Measurements from ENCODE around the gene SDHAF3. TPM values are rescaled to one million over a fixed set of nuclear protein-coding genes. Genes with fewer than 3 reads are reported as not detected.

SDHAF3 gene
- total and polyA plus RNA-seq, 12 donors: 5.0 to 26.5 (median 19.8) TPM

DNA sequence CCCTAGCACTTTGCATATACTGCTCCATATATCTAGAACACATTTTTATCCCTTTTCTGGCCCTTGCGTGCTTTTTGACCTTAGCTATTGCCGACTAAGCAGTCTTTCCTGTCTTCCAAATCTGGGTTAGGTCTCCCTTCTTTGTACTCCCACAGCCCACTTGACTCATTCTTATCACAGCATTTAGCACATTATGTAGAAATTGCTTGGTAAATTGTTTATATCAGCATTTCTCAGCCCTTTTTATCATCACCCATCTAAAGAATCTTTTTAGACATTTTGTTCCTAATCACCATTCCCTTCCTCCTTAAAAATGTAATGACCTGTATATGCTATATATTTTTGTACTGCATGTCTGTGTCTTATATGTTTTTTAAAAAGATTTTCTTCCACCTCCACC is 101.7 kb downstream of the SDHAF3 start:
- ATAC-seq: no peak
- Histone ChIP-seq H3K9me3 (no peaks in the 10 kb centered on the region), H3K4me1 (no peaks in the 10 kb centered on the region), H3K4me3 (no peak overlapping the region), H3K36me3 (no peaks in the 10 kb centered on the region), H3K27ac (no peak overlapping the region), H3K27me3 (peaks cover 0 to 3% (median 0%) of the 10 kb centered on the region in 7 donors)
- TF ChIP-seq, protein P1, sequence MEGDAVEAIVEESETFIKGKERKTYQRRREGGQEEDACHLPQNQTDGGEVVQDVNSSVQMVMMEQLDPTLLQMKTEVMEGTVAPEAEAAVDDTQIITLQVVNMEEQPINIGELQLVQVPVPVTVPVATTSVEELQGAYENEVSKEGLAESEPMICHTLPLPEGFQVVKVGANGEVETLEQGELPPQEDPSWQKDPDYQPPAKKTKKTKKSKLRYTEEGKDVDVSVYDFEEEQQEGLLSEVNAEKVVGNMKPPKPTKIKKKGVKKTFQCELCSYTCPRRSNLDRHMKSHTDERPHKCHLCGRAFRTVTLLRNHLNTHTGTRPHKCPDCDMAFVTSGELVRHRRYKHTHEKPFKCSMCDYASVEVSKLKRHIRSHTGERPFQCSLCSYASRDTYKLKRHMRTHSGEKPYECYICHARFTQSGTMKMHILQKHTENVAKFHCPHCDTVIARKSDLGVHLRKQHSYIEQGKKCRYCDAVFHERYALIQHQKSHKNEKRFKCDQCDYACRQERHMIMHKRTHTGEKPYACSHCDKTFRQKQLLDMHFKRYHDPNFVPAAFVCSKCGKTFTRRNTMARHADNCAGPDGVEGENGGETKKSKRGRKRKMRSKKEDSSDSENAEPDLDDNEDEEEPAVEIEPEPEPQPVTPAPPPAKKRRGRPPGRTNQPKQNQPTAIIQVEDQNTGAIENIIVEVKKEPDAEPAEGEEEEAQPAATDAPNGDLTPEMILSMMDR (IDR thresholded peaks at IDR 0.05): no peak
- intact Hi-C loops (cut with DNase I): no loop called here
- WGBS, 2 donors: 71 to 76% methylated on average over 2 of the region's 2 CpGs
- no peak for DNase-seq

DNA sequence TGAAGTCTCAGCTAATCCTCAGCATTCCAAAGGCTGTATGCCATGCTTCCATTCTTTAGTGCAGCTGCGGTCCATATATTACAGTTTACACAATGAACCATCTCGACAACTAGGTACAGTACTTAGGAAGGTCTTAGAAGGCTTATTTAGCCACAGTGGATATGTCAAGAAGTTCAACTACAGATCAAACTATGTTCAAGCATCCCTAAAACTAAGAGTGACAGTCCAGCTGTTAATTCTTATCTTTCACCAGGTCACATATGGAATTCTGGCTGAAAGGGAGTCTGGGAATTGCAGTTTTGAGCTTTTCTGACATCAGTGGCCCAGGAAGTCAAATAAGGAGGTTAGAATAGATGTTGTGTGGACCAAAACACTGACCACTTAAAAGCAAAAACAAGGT is 106.8 kb downstream of the SDHAF3 start:
- Histone ChIP-seq H3K36me3 (no peaks in the 10 kb centered on the region), H3K9me3 (no peaks in the 10 kb centered on the region), H3K27ac (no peak overlapping the region), H3K4me3 (no peak overlapping the region), H3K4me1 (no peaks in the 10 kb centered on the region), H3K27me3 (peaks cover 0 to 3% (median 0%) of the 10 kb centered on the region in 7 donors)
- DNase-seq: no peak
- intact Hi-C loops (cut with DNase I): no loop called here
- 91% methylated on average over 2 of the region's 2 CpGs for WGBS, 2 donors
- ATAC-seq: no peak
- TF ChIP-seq, protein P1 (IDR thresholded peaks at IDR 0.05): no peak

DNA sequence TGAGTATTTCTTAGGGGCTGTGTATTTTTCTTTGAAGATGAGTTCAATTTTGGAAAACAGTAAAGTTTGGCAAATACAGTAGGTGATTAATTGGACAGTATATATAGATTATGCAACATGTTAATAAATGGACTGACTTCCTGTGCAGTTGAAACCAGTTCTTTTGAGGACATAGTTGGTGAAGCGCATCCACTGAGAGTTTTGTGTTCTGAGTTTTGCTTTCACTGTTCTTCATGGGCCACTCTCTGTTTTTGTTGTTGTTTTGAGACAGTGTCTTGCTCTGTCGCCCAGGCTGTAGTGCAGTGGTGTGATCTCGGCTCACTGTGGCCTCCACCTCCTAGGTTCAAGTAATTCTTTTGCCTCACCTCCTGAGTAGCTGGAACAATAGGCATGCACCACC is 109.0 kb downstream of the SDHAF3 start:
- Histone ChIP-seq H3K27me3 (peaks cover 0 to 3% (median 0%) of the 10 kb centered on the region in 7 donors), H3K9me3 (peaks cover 0 to under 1% (median 0%) of the 10 kb centered on the region in 11 donors), H3K36me3 (no peaks in the 10 kb centered on the region), H3K27ac (no peak overlapping the region), H3K4me3 (no peak overlapping the region), H3K4me1 (no peaks in the 10 kb centered on the region)
- intact Hi-C loops (cut with DNase I): no loop called here
- ATAC-seq: no peak
- TF ChIP-seq, protein P1 (IDR thresholded peaks at IDR 0.05): no peak
- 59 to 90% methylated on average over 3 of the region's 3 CpGs for WGBS, 2 donors
- no peak for DNase-seq

Other genes with a start within 250 kb of the SDHAF3 start
- not detected for gene DLX6, start 112.1 kb upstream of the SDHAF3 start, total RNA-seq
- not detected for gene DLX6, start 112.1 kb upstream of the SDHAF3 start, polyA plus RNA-seq
- not detected for gene DLX5, start 92.9 kb upstream of the SDHAF3 start, total RNA-seq
- under 1 TPM in 1 of 2 donors, not detected in 1; 0.09 TPM for gene DLX5, start 92.9 kb upstream of the SDHAF3 start, polyA plus RNA-seq